ENCODE data around the gene EPRS1.

DNA sequence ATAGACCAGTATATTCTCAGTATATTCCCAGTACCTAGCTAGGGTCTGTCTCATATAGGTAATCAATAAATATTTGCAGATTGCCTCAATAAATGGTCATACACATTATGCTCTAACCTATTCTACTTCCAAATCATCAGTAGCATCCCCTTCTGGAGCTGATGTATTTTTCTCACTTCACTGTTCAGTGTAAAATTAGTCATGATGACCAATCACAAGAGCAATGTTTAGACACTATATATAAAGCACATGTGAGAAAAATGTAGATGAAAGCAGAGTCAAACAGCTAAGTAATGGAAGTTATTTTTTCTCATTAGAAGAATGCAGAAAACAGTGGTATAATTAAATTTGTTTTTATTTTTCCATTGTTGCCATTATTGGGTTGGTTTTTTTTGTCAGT, 34.7 kb downstream of the EPRS1 start:
- no peak for TF ChIP-seq CREM (CRISPR knock-in tag; IDR thresholded peaks at IDR 0.05)
- TF ChIP-seq CREB1 (CRISPR knock-in tag; IDR thresholded peaks at IDR 0.05) = no peak
- TF ChIP-seq NFYB (CRISPR knock-in tag; conservative IDR thresholded peaks at IDR 0.05; ENCODE audit: low read depth) = no peak
